Loucy (cell line): ENCODE data around the gene ZBTB20.

Experiments used
- H2AFZ ChIP-seq: fragments of 200-600 bp; sonication (generic); 2 replicates; pipeline ENCODE4 v1.6.0; 2016; ENCODE audit warnings: antibody characterized with exemption, mild to moderate bottlenecking, low read length, moderate library complexity
- H3F3A ChIP-seq: fragments of 200-600 bp; 2 replicates; pipeline ENCODE4 v1.6.0; 2016; ENCODE audit warnings: antibody characterized with exemption, low read depth, mild to moderate bottlenecking
- H3K27me3 ChIP-seq: fragments of 200-600 bp; sonication (generic); 2 replicates; pipeline ENCODE4 v1.6.1; 2014; ENCODE audit warnings: low read length, mild to moderate bottlenecking; ENCODE audit not compliant: insufficient read depth, poor library complexity, severe bottlenecking
- H3K36me3 ChIP-seq: fragments of 200-600 bp; sonication (generic); 2 replicates; pipeline ENCODE4 v1.6.1; 2016; ENCODE audit warnings: low read length; ENCODE audit not compliant: insufficient read depth
- H3K4me1 ChIP-seq: fragments of 200-600 bp; sonication (generic); 2 replicates; pipeline ENCODE4 v1.5.1; 2014; ENCODE audit warnings: low read length, mild to moderate bottlenecking; ENCODE audit not compliant: insufficient read depth, poor library complexity, severe bottlenecking
- H3K4me2 ChIP-seq: fragments of 200-600 bp; sonication (generic); 2 replicates; pipeline ENCODE4 v1.6.0; 2014; ENCODE audit warnings: antibody characterized with exemption, low read length, low read depth, mild to moderate bottlenecking; ENCODE audit not compliant: poor library complexity, severe bottlenecking
- H3K4me3 ChIP-seq: fragments of 200-600 bp; sonication (generic); 2 replicates; pipeline ENCODE4 v1.5.1; 2014; ENCODE audit warnings: low read length, mild to moderate bottlenecking, mixed read lengths; ENCODE audit not compliant: poor library complexity, severe bottlenecking
- H3K79me2 ChIP-seq: fragments of 200-600 bp; sonication (generic); 2 replicates; pipeline ENCODE4 v1.6.1; 2014; ENCODE audit warnings: low read length; ENCODE audit not compliant: insufficient read depth
- H3K9ac ChIP-seq: fragments of 200-600 bp; sonication (generic); 2 replicates; pipeline ENCODE4 v1.6.0; 2014; ENCODE audit warnings: mild to moderate bottlenecking, low read depth, low read length, moderate library complexity; ENCODE audit not compliant: poor library complexity, severe bottlenecking
- H3K9me2 ChIP-seq: fragments of 200-600 bp; sonication (generic); replicated peaks from 2 replicates; pipeline ENCODE4 v1.6.1; 2016; ENCODE audit warnings: low read depth, low read length, mixed read lengths
- H3K9me3 ChIP-seq: fragments of 200-600 bp; sonication (generic); 2 replicates; pipeline ENCODE4 v1.6.1; 2014; ENCODE audit warnings: mild to moderate bottlenecking, antibody characterized with exemption, low read length, low read depth; ENCODE audit not compliant: insufficient read depth
- H4K20me1 ChIP-seq: fragments of 200-600 bp; sonication (generic); 2 replicates; pipeline ENCODE4 v1.6.0; 2014; ENCODE audit warnings: antibody characterized with exemption, low read length, mild to moderate bottlenecking; ENCODE audit not compliant: insufficient read depth, poor library complexity, severe bottlenecking
- CTCF ChIP-seq: fragments of 200-600 bp; sonication (generic); conservative IDR thresholded peaks from 2 replicates; pipeline ENCODE4 v1.5.1; 2014; ENCODE audit warnings: mild to moderate bottlenecking, antibody characterized with exemption, low read length
- EZH2phosphoT487 ChIP-seq: fragments of 200-600 bp; IDR thresholded peaks from 2 replicates; pipeline ENCODE4 v1.6.1; 2018; ENCODE audit warnings: antibody characterized with exemption, mild to moderate bottlenecking, moderate library complexity, borderline replicate concordance

Gene ZBTB20

GRCh38 chr3:115068799-115069198, 78.3 kb downstream of the ZBTB20 start:
- no peaks in the 10 kb centered on the region for H3K36me3 ChIP-seq
- no peak overlapping the region for H3K9ac ChIP-seq
- H3K4me1 ChIP-seq: no peaks in the 10 kb centered on the region
- no peaks in the 10 kb centered on the region for H3K9me2 ChIP-seq
- no peaks in the 10 kb centered on the region for H3F3A ChIP-seq
- TF ChIP-seq EZH2phosphoT487 (no peak), CTCF (no peak)
- no peaks in the 10 kb centered on the region for H3K9me3 ChIP-seq
- no peaks in the 10 kb centered on the region for H4K20me1 ChIP-seq
- H3K79me2 ChIP-seq: 0 out of 2 replicates have a peak, but pooled peaks cover 3% of the 10 kb centered on the region
- no peaks in the 10 kb centered on the region for H3K27me3 ChIP-seq
- H2AFZ ChIP-seq: no peak overlapping the region
- no peak overlapping the region for H3K4me3 ChIP-seq
- no peak overlapping the region for H3K4me2 ChIP-seq

- Histone ChIP-seq H3F3A (no peaks in the 10 kb centered on the region), H3K4me1 (peaks cover 5% of the 10 kb centered on the region), H3K9ac (no peak overlapping the region), H2AFZ (no peak overlapping the region), H4K20me1 (no peaks in the 10 kb centered on the region), H3K36me3 (no peaks in the 10 kb centered on the region), H3K4me3 (no peak overlapping the region), H3K79me2 (0 out of 2 replicates have a peak, but pooled peaks cover 3% of the 10 kb centered on the region), H3K9me3 (no peaks in the 10 kb centered on the region), H3K27me3 (no peaks in the 10 kb centered on the region), H3K9me2 (no peaks in the 10 kb centered on the region), H3K4me2 (no peak overlapping the region)
- TF ChIP-seq EZH2phosphoT487 (no peak), CTCF (no peak)
Observed at GRCh38 chr3:115062412-115062956, 84.6 kb downstream of the ZBTB20 start.

GRCh38 chr3:115062009-115062408, 85.1 kb downstream of the ZBTB20 start:
- TF ChIP-seq CTCF (no peak), EZH2phosphoT487 (no peak)
- Histone ChIP-seq H3K4me3 (no peak overlapping the region), H2AFZ (no peak overlapping the region)

More at GRCh38 chr3:115062009-115062408, 85.1 kb downstream of the ZBTB20 start:
- Histone ChIP-seq H3K9me3 (no peaks in the 10 kb centered on the region), H3K9me2 (no peaks in the 10 kb centered on the region), H3K4me2 (no peak overlapping the region), H3K9ac (no peak overlapping the region), H3K79me2 (0 out of 2 replicates have a peak, but pooled peaks cover 3% of the 10 kb centered on the region), H3K36me3 (no peaks in the 10 kb centered on the region), H4K20me1 (no peaks in the 10 kb centered on the region), H3K27me3 (no peaks in the 10 kb centered on the region), H3K4me1 (peaks cover 5% of the 10 kb centered on the region), H3F3A (no peaks in the 10 kb centered on the region)
